GM18873 (cell line): ENCODE results near the gene ZNF207.
"Not testable (repeated sequence)": the region's sequence is repeated elsewhere in the genome, so short reads cannot be mapped to it uniquely, and the experiment has no call there.

Experiments
- ATAC-seq: cut with Tn5 transposase; IDR thresholded peaks from one replicate; pipeline ENCODE4 v1.9.1; 2021; ENCODE audit warnings: mild to moderate bottlenecking, moderate library complexity, moderate number of reproducible peaks; ENCODE audit not compliant: unreplicated experiment, low FRiP score

Gene ZNF207

DNA sequence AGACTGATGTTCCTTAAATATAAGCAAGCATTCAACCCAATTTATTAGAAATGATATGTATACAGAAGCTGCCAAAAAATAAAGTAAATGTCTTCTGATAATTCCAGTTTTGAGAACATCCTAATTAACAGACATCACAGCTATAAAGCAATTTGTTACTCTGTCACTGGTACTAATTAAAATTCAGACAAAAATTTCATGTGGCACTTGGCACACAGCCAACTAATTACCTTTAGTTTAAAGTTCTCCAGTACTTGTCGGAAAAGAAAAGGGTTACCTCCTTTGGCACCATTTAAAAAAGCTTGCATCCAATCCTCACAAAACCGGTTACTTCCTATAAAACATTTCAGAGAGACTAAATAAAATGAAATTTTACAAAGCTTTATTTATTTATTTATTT is 16.8 kb upstream of the ZNF207 start:
- no peak for ATAC-seq

DNA sequence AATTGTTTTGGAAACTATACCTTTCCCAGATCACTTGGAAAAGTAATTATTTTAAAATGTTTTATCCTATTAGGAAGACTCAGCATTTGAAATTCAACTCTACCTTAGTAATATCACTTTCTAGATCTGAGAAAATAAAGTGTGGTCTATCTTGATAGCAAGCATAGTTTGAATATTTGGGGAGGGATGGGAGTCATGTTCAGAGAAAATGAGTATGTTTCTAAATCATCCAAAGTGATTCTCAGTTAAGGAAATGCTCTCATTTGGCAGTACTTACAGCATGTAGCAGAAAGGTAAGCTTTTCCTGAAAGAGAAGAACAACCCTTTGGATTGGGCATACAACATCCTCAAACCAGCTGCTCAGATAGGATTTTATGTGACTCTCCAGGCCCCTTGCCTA is 14.9 kb upstream of the ZNF207 start:
- ATAC-seq = no peak

DNA sequence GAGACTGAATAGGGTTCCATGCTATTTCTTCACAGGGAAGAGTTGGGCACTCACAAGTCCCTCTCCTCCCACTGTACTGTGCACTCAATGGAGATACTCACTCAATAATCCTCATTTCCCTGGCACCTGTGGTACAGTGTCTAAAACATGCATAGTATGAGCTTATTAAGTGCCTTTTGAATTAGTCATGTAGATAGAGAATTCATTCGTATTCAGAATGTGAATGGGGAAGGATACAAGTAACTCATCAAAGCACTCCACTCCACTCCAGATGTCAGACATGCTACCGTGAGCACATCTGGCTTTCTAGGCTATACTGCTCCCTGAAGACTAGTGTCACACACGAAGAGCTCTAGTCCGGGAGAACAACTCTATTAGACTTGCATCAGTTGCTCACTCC is 14.3 kb upstream of the ZNF207 start:
- ATAC-seq = no peak

DNA sequence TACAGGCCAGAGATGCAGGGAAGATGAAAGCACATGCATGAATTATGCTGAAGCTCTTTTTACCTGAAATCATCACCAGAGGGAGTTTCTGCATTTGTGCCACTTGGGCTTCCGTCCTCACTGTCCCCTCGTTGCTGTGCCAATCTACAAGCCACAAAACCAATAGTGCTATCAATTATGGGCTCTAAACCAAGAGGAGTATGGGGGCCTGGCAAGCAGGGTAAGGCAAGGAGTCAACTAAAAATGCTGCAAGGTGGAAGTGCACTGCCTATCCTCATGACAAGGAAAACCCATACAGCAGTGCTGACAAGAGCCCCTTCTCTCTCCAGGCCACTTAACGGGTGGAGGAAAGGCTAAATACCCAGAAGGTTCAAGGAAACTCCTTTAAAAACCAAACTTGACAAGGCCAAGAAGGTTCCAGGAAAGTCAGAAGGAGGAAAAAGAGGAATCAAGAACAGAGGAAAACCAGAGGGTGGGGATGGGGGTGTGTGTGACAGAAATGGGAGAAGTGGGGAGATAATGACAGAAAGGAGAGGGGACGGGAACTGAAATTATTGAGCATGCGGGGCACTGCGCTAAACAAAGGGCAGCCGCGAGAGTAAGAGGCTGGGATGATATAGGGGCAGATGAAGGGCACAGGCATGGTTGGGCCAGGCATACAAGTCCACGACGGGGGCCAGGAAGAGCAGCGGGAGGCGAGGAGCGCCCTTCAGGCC is 8.7 kb upstream of the ZNF207 start:
- ATAC-seq = no peak

DNA sequence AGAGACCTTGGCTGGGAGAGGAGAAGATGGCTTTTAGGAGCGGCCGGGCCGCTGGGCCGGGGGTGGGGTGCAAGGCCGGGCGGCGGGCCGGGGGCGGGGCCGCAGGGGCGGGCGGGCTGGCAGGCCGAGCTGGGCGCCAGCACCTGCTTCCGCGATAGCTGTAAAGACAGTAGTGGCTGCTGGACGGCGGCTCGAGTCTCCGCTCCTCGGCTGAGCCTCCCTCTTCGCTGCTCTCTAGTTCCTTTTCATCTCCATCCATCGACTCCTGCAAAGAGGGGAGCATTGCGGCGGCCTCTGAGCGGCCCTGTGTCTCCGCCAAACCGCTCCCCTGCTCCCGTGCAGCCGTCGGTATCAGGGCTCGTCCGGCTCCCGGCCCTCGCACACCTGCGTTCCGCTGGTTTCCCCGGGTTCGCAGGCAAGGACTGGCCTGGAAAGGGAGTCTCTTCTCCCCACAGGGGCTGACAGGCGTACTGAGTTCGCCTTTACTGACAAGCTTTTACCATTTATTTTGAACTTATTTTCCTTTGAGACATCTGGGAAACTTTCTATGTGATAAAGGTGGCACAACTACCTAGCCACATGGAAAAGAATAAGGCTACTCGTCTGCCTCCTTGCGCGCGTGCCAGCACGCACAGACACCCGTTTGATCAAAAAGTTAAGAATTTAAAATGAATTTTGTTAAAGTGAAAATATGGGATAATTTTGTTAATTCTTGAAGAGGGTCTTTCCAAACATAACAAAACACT is 7.9 kb upstream of the ZNF207 start, which contains the start of gene C17orf75:
C17orf75 (minus strand) TSS at position 317 of the 746 bp plus-strand sequence; CDS start at position 283, 34 bp downstream.
- ATAC-seq = no peak

DNA sequence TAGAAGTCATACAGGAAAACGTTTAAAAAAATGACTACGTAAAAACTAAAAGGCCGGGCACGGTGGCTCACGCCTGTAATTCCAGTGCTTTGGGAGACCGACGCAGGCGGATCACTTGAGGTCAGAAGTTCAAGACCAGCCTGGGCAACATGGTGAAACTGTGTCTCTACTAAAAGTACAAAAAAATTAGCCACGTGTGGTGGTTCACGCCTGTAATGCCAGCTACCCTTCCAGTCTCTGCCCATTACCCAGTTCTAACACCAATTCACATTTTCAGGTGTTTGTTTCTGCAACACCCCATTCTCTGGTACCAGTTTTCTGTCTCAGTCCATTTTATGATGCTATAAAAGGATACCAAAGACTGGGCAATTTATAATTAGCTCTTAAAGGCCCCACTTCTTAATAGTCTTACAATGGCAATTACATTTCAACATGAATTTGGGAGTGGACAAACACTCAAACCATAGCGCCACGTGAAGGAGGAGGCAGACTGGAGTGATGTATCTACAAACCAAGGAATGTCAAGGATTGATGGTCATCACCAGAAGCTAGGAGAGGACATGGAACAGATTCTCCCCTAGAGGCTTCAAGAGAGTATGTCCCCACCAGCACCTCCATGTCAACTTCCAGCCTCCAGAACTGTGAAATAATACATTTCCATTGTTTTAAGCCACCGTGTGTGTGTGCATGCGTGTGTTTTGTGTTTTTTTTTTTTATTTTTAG is 7.2 kb upstream of the ZNF207 start:
- no peak for ATAC-seq

DNA sequence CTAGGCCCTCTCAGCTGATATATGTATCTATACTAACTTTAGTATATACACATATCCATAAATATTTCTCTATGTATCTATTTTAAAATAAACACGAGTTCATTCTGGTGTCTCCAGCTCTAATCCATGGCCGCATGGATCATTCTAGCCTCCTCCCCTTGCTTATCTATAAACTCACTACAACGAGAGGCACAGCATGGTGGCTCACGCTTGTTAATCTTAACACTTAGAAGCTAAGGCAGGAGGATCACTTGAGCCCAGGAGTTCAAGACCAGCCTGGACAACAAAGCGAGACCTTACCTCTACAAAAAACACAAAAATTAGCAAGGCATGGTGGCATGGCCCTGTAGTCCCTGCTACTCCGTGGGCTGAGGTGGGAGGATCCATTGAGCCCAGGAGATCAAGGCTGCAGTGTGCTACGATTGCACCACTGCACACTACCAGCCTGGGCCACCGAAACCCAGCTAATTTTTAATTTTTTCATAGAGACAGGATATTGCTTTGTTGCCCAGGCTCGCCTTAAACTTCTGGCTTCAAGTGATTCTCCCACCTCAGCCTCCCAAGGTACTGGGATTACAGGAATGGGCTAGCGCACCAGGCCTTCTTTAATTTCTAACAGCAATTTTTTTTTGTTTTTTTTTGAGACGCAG is 3.9 kb upstream of the ZNF207 start:
- no peak for ATAC-seq

DNA sequence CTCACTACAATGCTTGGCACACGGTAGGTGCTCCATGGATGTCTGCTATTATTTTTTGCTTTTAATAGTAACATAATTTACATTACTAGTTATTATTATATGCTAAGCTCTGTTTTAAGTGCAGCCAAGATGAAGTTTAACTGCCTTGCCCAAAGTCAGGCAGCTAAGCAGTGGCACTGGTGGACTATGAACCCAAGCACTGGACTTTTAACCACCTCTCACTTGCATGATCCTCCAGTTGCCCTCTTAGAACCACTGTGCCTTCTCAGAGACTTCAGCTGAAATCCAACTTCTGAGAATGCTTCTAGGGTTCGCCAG is 1.5 kb upstream of the ZNF207 start:
- no peak for ATAC-seq

DNA sequence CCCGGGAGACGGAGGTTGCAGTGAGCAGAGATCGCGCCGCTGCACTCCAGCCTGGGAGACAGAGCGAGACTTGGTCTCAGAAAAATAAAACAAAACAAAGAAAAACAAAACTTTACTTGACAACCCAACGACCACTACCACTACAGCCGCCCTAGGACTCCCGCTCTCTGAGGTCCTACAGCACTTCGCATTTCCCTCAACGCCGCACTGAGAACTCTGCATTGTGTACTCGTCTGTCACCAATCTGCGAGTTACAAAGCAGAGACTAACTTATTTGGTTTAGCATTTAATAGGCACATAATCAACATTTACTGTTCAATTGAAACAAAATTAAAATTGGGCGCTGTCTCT is 479 bp upstream of the ZNF207 start:
- ATAC-seq = peak; percentile 6

DNA sequence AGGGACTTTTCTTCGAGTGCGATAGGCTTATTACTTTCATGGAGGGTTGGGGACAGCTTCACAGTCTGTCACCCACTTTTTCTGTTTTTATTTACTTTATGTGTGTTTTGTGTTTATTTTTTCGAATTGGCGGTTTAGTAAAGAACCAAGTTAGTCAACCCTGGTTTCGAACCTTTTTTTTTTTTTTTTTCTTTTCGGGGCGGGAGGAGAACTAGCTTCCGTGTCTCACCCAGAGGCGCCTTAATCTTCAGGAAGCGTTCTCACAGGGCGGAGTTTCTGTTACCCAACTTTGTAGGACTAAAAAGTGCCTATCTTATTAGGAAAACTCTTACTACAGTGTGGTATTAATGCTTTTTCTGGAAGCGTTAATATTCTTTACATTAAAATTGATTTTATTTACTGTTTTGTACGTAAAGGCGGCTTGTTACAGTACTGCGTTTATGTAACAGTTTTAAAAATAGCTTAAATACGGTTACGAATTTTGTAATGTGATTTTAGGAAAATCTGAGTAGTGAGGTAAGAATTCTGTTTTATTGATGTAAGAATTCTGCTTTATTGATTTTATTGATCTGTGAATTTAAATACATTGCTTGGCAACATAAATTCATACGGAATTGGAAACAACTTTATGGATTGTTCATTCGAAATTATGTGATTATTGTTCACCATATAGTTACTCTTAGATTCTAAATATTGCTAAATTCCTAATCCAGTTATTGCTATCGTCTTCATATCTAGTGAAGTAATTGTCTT is 885 bp downstream of the ZNF207 start:
- ATAC-seq = no peak

DNA sequence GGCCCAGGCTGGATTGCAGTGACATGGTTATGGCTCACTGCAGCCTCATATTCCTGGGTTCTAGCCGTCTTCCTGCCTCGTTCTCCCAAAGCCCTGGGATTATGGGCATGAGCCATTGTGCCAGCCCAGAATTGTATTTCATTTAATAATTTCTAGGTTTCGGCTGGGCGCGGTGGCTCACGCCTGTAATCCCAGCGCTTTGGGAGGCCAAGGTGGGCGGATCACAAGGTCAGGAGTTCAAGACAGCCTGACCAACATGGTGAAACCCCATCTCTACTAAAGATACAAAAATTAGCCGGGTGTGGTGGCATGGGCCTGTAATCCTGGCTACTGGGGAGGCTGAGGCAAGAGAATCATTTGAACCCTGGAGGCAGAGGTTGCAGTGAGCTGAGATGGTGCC is 2.8 kb downstream of the ZNF207 start:
- ATAC-seq = not testable (repeated sequence)

DNA sequence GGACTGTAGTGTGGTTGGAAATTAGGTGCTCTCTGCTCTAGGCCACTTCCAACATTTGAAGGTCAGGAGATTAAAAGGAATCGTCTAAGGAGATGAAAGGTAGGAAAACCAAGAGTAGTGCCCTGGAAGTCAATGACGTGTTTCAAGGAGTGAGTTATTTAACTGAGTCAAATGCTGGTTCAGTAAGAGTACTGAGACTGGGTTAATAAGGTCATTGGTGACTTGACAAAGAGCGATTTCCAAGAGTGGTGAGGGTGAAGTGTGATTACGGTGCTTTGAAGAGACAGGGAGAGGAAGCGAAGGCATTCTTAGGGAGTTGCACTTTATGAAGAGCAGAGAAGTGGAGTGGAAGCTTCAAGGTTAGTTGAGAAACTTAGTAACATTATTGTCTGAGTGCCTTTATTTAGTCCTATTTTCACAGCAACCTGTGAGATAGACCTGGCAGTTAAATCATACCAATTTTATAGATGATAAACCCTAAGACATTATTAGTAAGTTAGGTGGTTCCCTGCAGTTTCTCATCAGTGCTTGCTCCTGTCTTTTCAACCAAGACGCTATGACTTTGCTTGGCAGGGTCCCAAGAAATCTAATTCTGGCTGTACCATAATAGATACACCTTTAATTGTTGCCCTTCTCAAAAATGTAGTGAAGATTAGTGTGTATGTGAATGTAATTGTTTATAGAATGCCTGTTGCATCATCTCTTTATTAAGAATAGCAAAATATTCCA is 5.9 kb downstream of the ZNF207 start:
- ATAC-seq = no peak

DNA sequence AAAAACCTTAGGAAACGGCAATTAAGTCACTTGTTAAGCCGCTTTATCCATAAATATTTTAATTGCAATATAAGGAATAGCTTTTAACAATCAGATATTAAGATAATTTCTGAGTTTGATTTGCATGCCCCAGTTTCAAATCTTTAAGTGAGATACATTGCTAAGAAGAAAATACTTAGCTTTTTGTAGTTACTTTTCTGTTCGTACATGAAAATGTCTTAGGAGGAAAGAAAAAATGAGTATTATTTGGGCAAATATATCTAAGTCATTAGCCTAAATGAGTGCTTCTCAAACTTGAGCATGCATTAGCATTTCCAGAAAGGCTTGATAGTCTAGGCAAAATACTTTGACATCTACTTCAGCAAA is 6.4 kb downstream of the ZNF207 start:
- ATAC-seq = no peak

DNA sequence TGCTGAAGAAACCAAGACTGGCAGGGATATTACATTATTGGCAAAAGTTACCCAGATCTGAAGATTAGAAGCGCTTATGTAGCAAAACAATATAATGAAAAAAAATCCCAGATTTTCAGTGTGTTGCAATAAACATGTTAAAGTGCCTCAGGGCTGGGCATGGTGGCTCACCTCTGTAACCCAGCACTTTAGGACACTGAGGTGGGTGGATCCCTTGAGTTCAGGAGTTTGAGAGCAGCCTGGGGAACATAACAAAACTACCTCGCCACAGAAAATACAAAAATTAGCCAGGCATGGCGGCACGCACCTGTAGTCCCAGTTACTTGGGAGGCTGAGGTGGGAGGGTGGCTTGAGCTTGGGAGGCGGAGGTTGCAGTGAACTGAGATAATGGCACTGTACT is 6.8 kb downstream of the ZNF207 start:
- no peak for ATAC-seq

DNA sequence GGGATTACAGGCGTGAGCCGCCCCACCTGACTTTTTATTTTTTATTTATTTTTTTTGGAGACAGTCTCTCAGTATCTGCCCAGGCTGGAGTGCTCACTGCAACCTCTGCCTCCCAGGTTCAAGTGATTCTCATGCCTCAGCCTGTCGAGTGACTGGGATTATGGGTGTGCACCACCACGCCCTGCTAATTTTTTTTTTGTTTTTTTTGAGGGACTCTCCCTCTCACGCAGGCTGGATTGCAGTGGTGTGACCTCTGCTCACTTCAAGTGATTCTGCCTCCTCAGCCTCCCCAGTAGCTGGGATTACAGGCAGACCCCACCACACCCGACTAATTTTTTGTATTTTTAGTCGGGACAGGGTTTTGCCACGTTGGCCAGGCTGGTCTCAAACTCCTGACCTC is 7.7 kb downstream of the ZNF207 start:
- ATAC-seq = no peak

DNA sequence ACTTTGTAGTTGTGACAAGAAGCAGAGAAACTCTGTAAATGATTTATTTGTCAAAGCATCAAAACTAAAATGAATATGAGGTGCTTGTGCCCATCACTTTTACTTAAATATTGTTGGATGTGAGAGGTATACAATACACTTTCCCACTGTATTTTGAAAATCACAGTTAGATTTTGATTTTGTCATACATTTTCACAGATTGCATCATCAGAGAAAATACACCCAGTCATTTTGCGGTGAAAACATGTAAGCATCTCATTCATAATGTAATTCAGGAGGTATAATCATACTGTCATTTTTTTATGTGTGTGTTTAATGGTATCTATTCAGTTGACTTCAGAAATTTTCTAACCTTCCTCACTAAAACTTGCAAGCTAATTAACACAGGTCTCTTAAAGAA is 11.3 kb downstream of the ZNF207 start:
- no peak for ATAC-seq

DNA sequence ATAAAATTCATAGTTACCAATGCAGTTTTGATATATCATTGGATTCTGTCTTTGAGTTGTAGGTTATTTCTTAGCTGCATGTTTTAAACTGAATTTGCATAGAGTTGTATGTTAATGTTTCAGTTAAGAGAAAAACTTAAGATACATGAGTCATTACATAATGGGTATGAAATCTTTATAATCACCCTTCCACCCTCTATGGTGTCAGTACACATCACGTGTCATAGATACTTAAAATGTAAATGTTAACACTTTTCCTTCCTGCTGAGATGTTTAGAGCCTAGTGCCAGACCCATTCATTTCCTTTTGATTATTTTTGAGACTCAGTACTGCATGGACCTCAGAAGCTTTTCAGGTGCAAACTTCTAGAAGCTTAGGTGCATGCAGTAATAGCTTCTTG is 20.5 kb downstream of the ZNF207 start:
- no peak for ATAC-seq

DNA sequence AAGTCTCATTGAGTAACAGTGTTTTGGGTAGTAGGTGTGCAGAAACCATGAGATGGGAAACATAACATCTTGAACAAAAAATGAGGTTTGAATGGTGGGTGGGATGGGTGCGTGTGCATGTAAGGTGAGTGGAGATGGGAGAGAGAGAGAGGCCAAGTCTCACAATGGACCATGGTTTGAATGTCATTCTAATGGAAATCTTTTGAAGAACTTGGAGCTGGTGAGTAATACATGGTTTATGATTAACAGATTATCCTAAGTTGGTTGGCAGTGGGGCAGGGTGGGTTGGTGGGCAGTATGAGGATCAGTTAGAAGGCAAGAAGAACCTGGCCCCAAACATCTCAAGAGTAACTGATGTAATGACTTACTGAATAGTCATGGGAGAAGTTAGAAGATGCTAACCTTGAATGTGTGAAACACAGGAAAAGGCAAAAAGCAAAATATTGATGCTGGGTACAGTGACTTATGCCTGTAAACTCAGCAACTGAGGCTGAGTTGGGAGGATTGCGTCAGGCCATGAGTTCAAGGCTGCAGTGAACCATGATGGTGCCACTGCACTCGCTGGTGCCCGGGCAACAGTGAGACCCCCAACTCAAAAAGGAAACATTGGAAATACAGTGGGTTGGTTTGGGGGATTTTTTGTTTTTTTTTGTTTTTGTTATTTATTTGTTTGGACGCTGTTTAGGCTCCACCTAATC is 32.7 kb downstream of the ZNF207 start:
- ATAC-seq = no peak

DNA sequence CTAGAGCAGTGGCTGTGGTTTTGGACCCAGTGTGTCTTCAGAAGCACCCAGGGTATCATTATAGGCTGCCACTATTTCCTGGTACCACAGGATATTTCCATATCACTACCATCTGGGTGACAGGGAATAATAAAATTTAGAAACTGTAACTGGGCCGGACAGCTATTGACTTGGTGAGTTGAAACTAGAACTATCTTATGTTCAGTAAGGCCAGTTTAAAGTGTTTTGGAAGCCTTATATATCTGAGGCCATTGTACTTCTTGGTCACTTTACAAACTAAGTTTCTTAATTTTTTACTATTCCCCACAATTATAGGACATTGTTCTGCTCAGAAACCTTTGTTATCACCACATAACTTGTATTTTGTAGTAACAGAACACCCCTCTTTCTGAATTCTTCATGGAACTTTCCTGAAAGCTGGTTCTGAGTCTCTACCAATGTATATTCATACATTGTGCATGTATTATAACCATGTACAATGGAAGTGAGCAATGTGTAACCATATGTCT is 34.0 kb downstream of the ZNF207 start:
- no peak for ATAC-seq
